Retina (tissue), 1 donor: ENCODE data around the gene GOLGA6L2.
A peak's percentile ranks its signal among the peaks of the same experiment; 100 is the strongest.
"Not testable (repeated sequence)": the region's sequence is repeated elsewhere in the genome, so short reads cannot be mapped to it uniquely, and the experiment has no call there.

Experiments used
- DNase-seq: peaks from one replicate; pipeline ENCODE4 v3.0.0-alpha.2; 2016

The GOLGA6L2 gene

GRCh38 chr15:23447107-23447500, at the start of gene GOLGA6L2:
GOLGA6L2 (minus strand) TSS chr15:23447243; CDS start chr15:23447181, 62 bp downstream.
- no peak for DNase-seq

- DNase-seq = no peak
Measured at GRCh38 chr15:23484870-23485269, 37.8 kb upstream of the GOLGA6L2 start.

GRCh38 chr15:23483821-23484299, 36.8 kb upstream of the GOLGA6L2 start:
- DNase-seq = no peak

GRCh38 chr15:23482764-23483489, 35.9 kb upstream of the GOLGA6L2 start:
- no peak for DNase-seq

GRCh38 chr15:23482228-23482627, 35.2 kb upstream of the GOLGA6L2 start:
- DNase-seq = no peak

GRCh38 chr15:23477920-23478319, 30.9 kb upstream of the GOLGA6L2 start:
- no peak for DNase-seq

GRCh38 chr15:23472678-23473077, 25.6 kb upstream of the GOLGA6L2 start:
- no peak for DNase-seq

GRCh38 chr15:23472033-23472432, 25.0 kb upstream of the GOLGA6L2 start:
- DNase-seq = no peak

- DNase-seq = peak; percentile 19
Measured at GRCh38 chr15:23467110-23467600, 20.1 kb upstream of the GOLGA6L2 start.

GRCh38 chr15:23457890-23458289, 10.8 kb upstream of the GOLGA6L2 start:
- DNase-seq = no peak

GRCh38 chr15:23446215-23447106, 582 bp downstream of the GOLGA6L2 start:
- DNase-seq = no peak

- DNase-seq = no peak
Measured at GRCh38 chr15:23444269-23444668, 2.8 kb downstream of the GOLGA6L2 start.

GRCh38 chr15:23441204-23441603, 5.8 kb downstream of the GOLGA6L2 start:
- no peak for DNase-seq

GRCh38 chr15:23440596-23440995, 6.4 kb downstream of the GOLGA6L2 start:
- DNase-seq = no peak

- DNase-seq = no peak
Measured at GRCh38 chr15:23439513-23439912, 7.5 kb downstream of the GOLGA6L2 start.

- DNase-seq = no peak
Measured at GRCh38 chr15:23438816-23439466, 8.1 kb downstream of the GOLGA6L2 start.

- DNase-seq = no peak
Measured at GRCh38 chr15:23437673-23438072, 9.4 kb downstream of the GOLGA6L2 start.

GRCh38 chr15:23437146-23437545, 9.9 kb downstream of the GOLGA6L2 start:
- DNase-seq = no peak

- no peak for DNase-seq
Measured at GRCh38 chr15:23436421-23436820, 10.6 kb downstream of the GOLGA6L2 start.

GRCh38 chr15:23434699-23435098, 12.3 kb downstream of the GOLGA6L2 start:
- not testable (repeated sequence) for DNase-seq

- not testable (repeated sequence) for DNase-seq
Measured at GRCh38 chr15:23425327-23425726, 21.7 kb downstream of the GOLGA6L2 start.

GRCh38 chr15:23424111-23424904, 22.7 kb downstream of the GOLGA6L2 start:
- DNase-seq = no peak
